ENCODE results near the gene FCHO1. TPM values are rescaled to one million over a fixed set of nuclear protein-coding genes. Genes with fewer than 3 reads are reported as not detected.

Gene FCHO1
- total and polyA plus RNA-seq, 2 experiments from 2014 or later: 18.5 to 42.3 TPM

DNA sequence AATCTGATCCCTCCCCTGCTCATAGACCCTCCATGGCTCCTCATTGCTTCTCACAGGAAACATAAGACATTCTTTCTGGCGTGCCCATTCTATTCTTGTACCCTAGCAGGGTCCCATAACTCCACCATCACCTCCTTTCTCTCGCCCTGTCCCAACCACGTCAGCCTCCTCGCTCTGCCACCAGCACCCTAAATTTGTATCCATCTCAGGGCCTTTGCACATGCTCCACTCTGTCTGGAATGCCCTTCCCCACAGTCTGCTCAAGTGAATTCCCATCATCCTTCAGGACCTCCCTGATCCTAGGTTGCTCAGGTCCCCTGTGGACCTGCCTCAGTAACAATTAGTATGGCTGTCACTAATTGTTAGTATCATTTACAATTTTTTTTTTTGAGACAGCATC is 54.1 kb downstream of the FCHO1 start (continued):
- TF ChIP-seq, protein P1, sequence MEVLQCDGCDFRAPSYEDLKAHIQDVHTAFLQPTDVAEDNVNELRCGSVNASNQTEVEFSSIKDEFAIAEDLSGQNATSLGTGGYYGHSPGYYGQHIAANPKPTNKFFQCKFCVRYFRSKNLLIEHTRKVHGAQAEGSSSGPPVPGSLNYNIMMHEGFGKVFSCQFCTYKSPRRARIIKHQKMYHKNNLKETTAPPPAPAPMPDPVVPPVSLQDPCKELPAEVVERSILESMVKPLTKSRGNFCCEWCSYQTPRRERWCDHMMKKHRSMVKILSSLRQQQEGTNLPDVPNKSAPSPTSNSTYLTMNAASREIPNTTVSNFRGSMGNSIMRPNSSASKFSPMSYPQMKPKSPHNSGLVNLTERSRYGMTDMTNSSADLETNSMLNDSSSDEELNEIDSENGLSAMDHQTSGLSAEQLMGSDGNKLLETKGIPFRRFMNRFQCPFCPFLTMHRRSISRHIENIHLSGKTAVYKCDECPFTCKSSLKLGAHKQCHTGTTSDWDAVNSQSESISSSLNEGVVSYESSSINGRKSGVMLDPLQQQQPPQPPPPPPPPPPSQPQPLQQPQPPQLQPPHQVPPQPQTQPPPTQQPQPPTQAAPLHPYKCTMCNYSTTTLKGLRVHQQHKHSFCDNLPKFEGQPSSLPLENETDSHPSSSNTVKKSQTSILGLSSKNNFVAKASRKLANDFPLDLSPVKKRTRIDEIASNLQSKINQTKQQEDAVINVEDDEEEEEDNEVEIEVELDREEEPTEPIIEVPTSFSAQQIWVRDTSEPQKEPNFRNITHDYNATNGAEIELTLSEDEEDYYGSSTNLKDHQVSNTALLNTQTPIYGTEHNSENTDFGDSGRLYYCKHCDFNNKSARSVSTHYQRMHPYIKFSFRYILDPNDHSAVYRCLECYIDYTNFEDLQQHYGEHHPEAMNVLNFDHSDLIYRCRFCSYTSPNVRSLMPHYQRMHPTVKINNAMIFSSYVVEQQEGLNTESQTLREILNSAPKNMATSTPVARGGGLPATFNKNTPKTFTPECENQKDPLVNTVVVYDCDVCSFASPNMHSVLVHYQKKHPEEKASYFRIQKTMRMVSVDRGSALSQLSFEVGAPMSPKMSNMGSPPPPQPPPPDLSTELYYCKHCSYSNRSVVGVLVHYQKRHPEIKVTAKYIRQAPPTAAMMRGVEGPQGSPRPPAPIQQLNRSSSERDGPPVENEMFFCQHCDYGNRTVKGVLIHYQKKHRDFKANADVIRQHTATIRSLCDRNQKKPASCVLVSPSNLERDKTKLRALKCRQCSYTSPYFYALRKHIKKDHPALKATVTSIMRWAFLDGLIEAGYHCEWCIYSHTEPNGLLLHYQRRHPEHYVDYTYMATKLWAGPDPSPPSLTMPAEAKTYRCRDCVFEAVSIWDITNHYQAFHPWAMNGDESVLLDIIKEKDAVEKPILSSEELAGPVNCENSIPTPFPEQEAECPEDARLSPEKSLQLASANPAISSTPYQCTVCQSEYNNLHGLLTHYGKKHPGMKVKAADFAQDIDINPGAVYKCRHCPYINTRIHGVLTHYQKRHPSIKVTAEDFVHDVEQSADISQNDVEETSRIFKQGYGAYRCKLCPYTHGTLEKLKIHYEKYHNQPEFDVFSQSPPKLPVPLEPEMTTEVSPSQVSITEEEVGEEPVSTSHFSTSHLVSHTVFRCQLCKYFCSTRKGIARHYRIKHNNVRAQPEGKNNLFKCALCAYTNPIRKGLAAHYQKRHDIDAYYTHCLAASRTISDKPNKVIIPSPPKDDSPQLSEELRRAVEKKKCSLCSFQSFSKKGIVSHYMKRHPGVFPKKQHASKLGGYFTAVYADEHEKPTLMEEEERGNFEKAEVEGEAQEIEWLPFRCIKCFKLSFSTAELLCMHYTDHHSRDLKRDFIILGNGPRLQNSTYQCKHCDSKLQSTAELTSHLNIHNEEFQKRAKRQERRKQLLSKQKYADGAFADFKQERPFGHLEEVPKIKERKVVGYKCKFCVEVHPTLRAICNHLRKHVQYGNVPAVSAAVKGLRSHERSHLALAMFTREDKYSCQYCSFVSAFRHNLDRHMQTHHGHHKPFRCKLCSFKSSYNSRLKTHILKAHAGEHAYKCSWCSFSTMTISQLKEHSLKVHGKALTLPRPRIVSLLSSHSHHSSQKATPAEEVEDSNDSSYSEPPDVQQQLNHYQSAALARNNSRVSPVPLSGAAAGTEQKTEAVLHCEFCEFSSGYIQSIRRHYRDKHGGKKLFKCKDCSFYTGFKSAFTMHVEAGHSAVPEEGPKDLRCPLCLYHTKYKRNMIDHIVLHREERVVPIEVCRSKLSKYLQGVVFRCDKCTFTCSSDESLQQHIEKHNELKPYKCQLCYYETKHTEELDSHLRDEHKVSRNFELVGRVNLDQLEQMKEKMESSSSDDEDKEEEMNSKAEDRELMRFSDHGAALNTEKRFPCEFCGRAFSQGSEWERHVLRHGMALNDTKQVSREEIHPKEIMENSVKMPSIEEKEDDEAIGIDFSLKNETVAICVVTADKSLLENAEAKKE (CRISPR knock-in tag; IDR thresholded peaks at IDR 0.05): no peak
- TF ChIP-seq REST (IDR thresholded peaks at IDR 0.05; ENCODE audit: unreplicated experiment) (no peak), CREB1 (CRISPR knock-in tag; IDR thresholded peaks at IDR 0.05; ENCODE audit: low read depth) (no peak), EZH2 (IDR thresholded peaks at IDR 0.05; ENCODE audit: low read depth, unreplicated experiment) (no peak), ZNF331 (CRISPR knock-in tag; IDR thresholded peaks at IDR 0.05; ENCODE audit: low read depth) (no peak), STAT1 (IDR thresholded peaks at IDR 0.05; ENCODE audit: unreplicated experiment) (no peak), EZH2phosphoT487 (IDR thresholded peaks at IDR 0.05; ENCODE audit: unreplicated experiment) (no peak), ZNF114 (CRISPR knock-in tag; IDR thresholded peaks at IDR 0.05) (no peak)
- TF ChIP-seq, protein P2, sequence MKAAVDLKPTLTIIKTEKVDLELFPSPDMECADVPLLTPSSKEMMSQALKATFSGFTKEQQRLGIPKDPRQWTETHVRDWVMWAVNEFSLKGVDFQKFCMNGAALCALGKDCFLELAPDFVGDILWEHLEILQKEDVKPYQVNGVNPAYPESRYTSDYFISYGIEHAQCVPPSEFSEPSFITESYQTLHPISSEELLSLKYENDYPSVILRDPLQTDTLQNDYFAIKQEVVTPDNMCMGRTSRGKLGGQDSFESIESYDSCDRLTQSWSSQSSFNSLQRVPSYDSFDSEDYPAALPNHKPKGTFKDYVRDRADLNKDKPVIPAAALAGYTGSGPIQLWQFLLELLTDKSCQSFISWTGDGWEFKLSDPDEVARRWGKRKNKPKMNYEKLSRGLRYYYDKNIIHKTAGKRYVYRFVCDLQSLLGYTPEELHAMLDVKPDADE (IDR thresholded peaks at IDR 0.05): no peak

Data from GM23338 (cell line).